ENCODE data around the gene SPSB4. TPM values are rescaled to one million over a fixed set of nuclear protein-coding genes. Genes with fewer than 3 reads are reported as not detected.

Gene SPSB4
- total RNA-seq, 1 donor from 2014 or later, result 0.26 TPM

- peak; percentile 47 for FAIRE-seq
- no peaks in the 10 kb centered on the region for H3K27me3 ChIP-seq (ENCODE audit: control insufficient read depth, insufficient read depth, low read length)
- no peak overlapping the region for H3K4me3 ChIP-seq (ENCODE audit: low read depth, low read length)
- H3K36me3 ChIP-seq (ENCODE audit: control insufficient read depth, insufficient read depth, low read length), result no peaks in the 10 kb centered on the region
- no peak for TF ChIP-seq CTCF (IDR thresholded peaks at IDR 0.05; ENCODE audit: insufficient read depth, low read length, severe bottlenecking)
- peak; percentile 23 for DNase-seq (ENCODE audit: low read depth)
Observed at GRCh38 chr3:141181819-141182218, 130.7 kb downstream of the SPSB4 start.

GRCh38 chr3:141183606-141184005 lies 132.5 kb downstream of the SPSB4 start:
- H3K36me3 ChIP-seq (ENCODE audit: control insufficient read depth, insufficient read depth, low read length), result no peaks in the 10 kb centered on the region
- no peak overlapping the region for H3K4me3 ChIP-seq (ENCODE audit: low read depth, low read length)
- no peaks in the 10 kb centered on the region for H3K27me3 ChIP-seq (ENCODE audit: control insufficient read depth, insufficient read depth, low read length)
- no peak for FAIRE-seq
- no peak for TF ChIP-seq CTCF (IDR thresholded peaks at IDR 0.05; ENCODE audit: insufficient read depth, low read length, severe bottlenecking)
- DNase-seq (ENCODE audit: low read depth), result no peak

- DNase-seq (ENCODE audit: low read depth) (peak; percentile 94), FAIRE-seq (no peak)
- Histone ChIP-seq H3K4me3 (ENCODE audit: low read depth, low read length) (no peak overlapping the region), H3K27me3 (ENCODE audit: control insufficient read depth, insufficient read depth, low read length) (no peaks in the 10 kb centered on the region), H3K36me3 (ENCODE audit: control insufficient read depth, insufficient read depth, low read length) (no peaks in the 10 kb centered on the region)
- TF ChIP-seq CTCF (IDR thresholded peaks at IDR 0.05; ENCODE audit: insufficient read depth, low read length, severe bottlenecking), result no peak
Observed at GRCh38 chr3:141184430-141184829, 133.3 kb downstream of the SPSB4 start.

GRCh38 chr3:141191097-141191749 lies 140.1 kb downstream of the SPSB4 start:
- Histone ChIP-seq H3K27me3 (ENCODE audit: control insufficient read depth, insufficient read depth, low read length) (no peaks in the 10 kb centered on the region), H3K36me3 (ENCODE audit: control insufficient read depth, insufficient read depth, low read length) (no peaks in the 10 kb centered on the region), H3K4me3 (ENCODE audit: low read depth, low read length) (no peak overlapping the region)
- no peak for TF ChIP-seq CTCF (IDR thresholded peaks at IDR 0.05; ENCODE audit: insufficient read depth, low read length, severe bottlenecking)
- DNase-seq (ENCODE audit: low read depth) (peak; percentile 72), FAIRE-seq (no peak)

- H3K27me3 ChIP-seq (ENCODE audit: control insufficient read depth, insufficient read depth, low read length), result no peaks in the 10 kb centered on the region
- no peak for FAIRE-seq
- H3K36me3 ChIP-seq (ENCODE audit: control insufficient read depth, insufficient read depth, low read length), result no peaks in the 10 kb centered on the region
Observed at GRCh38 chr3:141192345-141192744, 141.2 kb downstream of the SPSB4 start.

More at GRCh38 chr3:141192345-141192744, 141.2 kb downstream of the SPSB4 start:
- peak; percentile 97 for TF ChIP-seq CTCF (IDR thresholded peaks at IDR 0.05; ENCODE audit: insufficient read depth, low read length, severe bottlenecking)
- no peak overlapping the region for H3K4me3 ChIP-seq (ENCODE audit: low read depth, low read length)
- DNase-seq (ENCODE audit: low read depth), result peak; percentile 88
